Cardiac fibroblast (primary cell): Measurements from ENCODE around the gene NFIB.
A peak's percentile ranks its signal among the peaks of the same experiment; 100 is the strongest.

Experiments
- DNase-seq, 2 donors: peaks; one replicate each; pipeline versions ENCODE4 v3.0.0 to v3.0.0-alpha.2; 2010; ENCODE audit warnings: low read depth in 2 of 2
- H3K4me3 ChIP-seq, 2 donors: replicated peaks in 1 of 2; 1 replicate in 1 of 2; 2 replicates in 1 of 2; pipeline ENCODE4 v1.5.1; 2011; ENCODE audit warnings: low read depth in 2 of 2, low read length in 2 of 2, mild to moderate bottlenecking in 2 of 2, moderate library complexity in 1 of 2
- CTCF ChIP-seq: IDR thresholded peaks from one replicate; pipeline ENCODE4 v1.5.1; 2011; ENCODE audit warnings: low read depth, mild to moderate bottlenecking, low read length, inconsistent platforms

NFIB gene

GRCh38 chr9:14071484-14071883, 242.5 kb downstream of the NFIB start:
- H3K4me3 ChIP-seq = no peak overlapping the region
- TF ChIP-seq CTCF = peak; percentile 1
- DNase-seq = no peak

- no peak for TF ChIP-seq CTCF
- no peak for DNase-seq
- no peak overlapping the region for H3K4me3 ChIP-seq
These were observed 245.3 kb downstream of the NFIB start for GRCh38 chr9:14068690-14069089.

GRCh38 chr9:14066831-14067230, 247.1 kb downstream of the NFIB start:
- no peak for DNase-seq
- no peak overlapping the region for H3K4me3 ChIP-seq
- TF ChIP-seq CTCF = no peak

GRCh38 chr9:14066032-14066431, 247.9 kb downstream of the NFIB start:
- TF ChIP-seq CTCF = no peak
- DNase-seq = no peak
- no peak overlapping the region for H3K4me3 ChIP-seq

- no peak for DNase-seq
- H3K4me3 ChIP-seq = no peak overlapping the region
- no peak for TF ChIP-seq CTCF
These were observed 249.0 kb downstream of the NFIB start for GRCh38 chr9:14064940-14065339.

GRCh38 chr9:14063756-14064155, 250.2 kb downstream of the NFIB start:
- no peak overlapping the region for H3K4me3 ChIP-seq
- DNase-seq = no peak
- no peak for TF ChIP-seq CTCF

- DNase-seq = peak; percentile 74 to 86
- no peak for TF ChIP-seq CTCF
- no peak overlapping the region for H3K4me3 ChIP-seq
These were observed 251.2 kb downstream of the NFIB start for GRCh38 chr9:14062586-14063221.
